ENCODE data around the gene GNG12.
"Not testable (repeated sequence)": the region's sequence is repeated elsewhere in the genome, so short reads cannot be mapped to it uniquely, and the experiment has no call there.

DNA sequence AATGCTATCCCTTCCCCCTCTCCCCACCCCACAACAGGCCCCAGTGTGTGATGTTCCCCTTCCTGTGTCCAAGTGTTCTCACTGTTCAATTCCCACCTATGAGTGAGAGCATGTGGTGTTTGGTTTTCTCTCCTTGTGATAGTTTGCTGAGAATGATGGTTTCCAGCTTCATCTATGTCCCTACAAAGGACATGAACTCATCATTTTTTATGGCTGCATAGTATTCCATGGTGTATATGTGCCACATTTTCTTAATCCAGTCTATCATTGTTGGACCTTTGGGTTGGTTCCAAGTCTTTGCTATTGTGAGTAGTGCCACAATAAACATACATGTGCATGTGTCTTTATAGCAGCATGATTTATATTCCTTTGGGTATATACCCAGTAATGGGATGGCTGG is 168.0 kb downstream of the GNG12 start:
- TF ChIP-seq, protein P1, sequence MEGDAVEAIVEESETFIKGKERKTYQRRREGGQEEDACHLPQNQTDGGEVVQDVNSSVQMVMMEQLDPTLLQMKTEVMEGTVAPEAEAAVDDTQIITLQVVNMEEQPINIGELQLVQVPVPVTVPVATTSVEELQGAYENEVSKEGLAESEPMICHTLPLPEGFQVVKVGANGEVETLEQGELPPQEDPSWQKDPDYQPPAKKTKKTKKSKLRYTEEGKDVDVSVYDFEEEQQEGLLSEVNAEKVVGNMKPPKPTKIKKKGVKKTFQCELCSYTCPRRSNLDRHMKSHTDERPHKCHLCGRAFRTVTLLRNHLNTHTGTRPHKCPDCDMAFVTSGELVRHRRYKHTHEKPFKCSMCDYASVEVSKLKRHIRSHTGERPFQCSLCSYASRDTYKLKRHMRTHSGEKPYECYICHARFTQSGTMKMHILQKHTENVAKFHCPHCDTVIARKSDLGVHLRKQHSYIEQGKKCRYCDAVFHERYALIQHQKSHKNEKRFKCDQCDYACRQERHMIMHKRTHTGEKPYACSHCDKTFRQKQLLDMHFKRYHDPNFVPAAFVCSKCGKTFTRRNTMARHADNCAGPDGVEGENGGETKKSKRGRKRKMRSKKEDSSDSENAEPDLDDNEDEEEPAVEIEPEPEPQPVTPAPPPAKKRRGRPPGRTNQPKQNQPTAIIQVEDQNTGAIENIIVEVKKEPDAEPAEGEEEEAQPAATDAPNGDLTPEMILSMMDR (optimal IDR thresholded peaks at IDR 0.05 in 1 of 3, IDR thresholded peaks at IDR 0.05 in 1 of 3, conservative IDR thresholded peaks at IDR 0.05 in 1 of 3; ENCODE audit: extremely low read depth in 1 of 3, insufficient read depth in 2 of 3, low read length in 3 of 3): not testable (repeated sequence)
- TF ChIP-seq EZH2 (IDR thresholded peaks at IDR 0.05; ENCODE audit: low read length): not testable (repeated sequence)

Measured in keratinocyte (primary cell).